GM12878 (cell line): ENCODE data around the gene ATP2A3.

Source experiments
- EGR1 ChIP-seq, 2 experiments: IDR thresholded peaks; 1 replicate in 1 of 2; 2 replicates in 1 of 2; pipeline ENCODE4 v1.6.1; 2011 to 2012; ENCODE audit warnings: low read depth in 2 of 2, low read length in 2 of 2, borderline replicate concordance in 1 of 2, mild to moderate bottlenecking in 1 of 2, moderate library complexity in 1 of 2
- POLR2AphosphoS5 ChIP-seq: IDR thresholded peaks from 2 replicates; pipeline ENCODE4 v1.6.1; 2011; ENCODE audit warnings: mild to moderate bottlenecking, low read length, inconsistent platforms
- SIX5 ChIP-seq: IDR thresholded peaks from 2 replicates; pipeline ENCODE4 v1.6.1; 2011; ENCODE audit warnings: mild to moderate bottlenecking, low read depth, low read length, moderate library complexity; ENCODE audit not compliant: severe bottlenecking
- SMC3 ChIP-seq: IDR thresholded peaks from 2 replicates; pipeline ENCODE4 v1.6.1; 2011; ENCODE audit warnings: low read length, improper control_type of control experiment, borderline replicate concordance
- YBX1 ChIP-seq: fragments of 450-650 bp; IDR thresholded peaks from 2 replicates; pipeline ENCODE4 v1.6.1; 2016; ENCODE audit warnings: antibody characterized with exemption
- TF ChIP-seq, protein P1 (sequence below): fragments of 450-650 bp; IDR thresholded peaks from 2 replicates; pipeline ENCODE4 v1.6.1; 2016; ENCODE audit warnings: mild to moderate bottlenecking
- TF ChIP-seq, protein P2 (sequence below), 3 experiments: IDR thresholded peaks in 2 of 3; conservative IDR thresholded peaks in 1 of 3; 2 replicates each; pipeline ENCODE4 v1.5.1; 2011; ENCODE audit warnings: low read depth in 3 of 3, low read length in 3 of 3, mild to moderate bottlenecking in 3 of 3, control low read depth in 2 of 3, moderate library complexity in 2 of 3, inconsistent platforms in 1 of 3, mixed read lengths in 1 of 3; ENCODE audit not compliant: control insufficient read depth in 2 of 3, insufficient read depth in 1 of 3; ENCODE audit errors: extremely low read depth in 1 of 3

DNA sequence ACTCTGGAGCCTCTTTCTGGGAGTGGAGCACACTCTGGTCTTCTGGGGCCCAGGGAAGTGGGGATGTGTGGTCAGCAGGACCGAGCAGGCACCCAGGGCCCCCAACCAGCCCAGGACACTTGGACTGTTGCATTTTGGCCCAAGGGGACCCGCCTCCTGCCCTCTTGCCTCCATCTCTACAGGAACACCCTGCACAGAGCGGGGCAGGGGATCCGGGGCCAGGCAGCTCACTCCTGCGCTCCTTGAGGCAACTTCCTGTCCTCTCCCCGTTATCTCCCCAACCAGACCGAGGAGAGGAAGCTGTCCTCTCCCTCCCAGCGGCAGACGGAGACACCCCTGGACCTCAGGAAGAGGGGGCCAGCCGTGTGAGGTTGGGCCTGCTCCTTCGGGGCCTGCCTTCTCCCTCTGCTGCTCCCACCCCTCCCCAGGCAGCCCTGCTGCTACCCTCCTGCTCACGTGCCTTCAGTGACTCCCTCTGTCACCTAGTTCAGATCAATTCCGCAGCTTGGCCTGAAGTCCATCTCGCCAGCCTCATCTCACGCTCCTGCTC, 10.0 kb upstream of the ATP2A3 start:
- TF ChIP-seq EGR1 (IDR thresholded peaks at IDR 0.05; ENCODE audit: borderline replicate concordance in 1 of 2, low read depth in 2 of 2, low read length in 2 of 2) (no peak), SMC3 (no peak), POLR2AphosphoS5 (no peak), SIX5 (no peak), YBX1 (no peak)
- TF ChIP-seq, protein P1, sequence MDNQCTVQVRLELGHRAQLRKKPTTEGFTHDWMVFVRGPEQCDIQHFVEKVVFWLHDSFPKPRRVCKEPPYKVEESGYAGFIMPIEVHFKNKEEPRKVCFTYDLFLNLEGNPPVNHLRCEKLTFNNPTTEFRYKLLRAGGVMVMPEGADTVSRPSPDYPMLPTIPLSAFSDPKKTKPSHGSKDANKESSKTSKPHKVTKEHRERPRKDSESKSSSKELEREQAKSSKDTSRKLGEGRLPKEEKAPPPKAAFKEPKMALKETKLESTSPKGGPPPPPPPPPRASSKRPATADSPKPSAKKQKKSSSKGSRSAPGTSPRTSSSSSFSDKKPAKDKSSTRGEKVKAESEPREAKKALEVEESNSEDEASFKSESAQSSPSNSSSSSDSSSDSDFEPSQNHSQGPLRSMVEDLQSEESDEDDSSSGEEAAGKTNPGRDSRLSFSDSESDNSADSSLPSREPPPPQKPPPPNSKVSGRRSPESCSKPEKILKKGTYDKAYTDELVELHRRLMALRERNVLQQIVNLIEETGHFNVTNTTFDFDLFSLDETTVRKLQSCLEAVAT = no peak
- TF ChIP-seq, protein P2, sequence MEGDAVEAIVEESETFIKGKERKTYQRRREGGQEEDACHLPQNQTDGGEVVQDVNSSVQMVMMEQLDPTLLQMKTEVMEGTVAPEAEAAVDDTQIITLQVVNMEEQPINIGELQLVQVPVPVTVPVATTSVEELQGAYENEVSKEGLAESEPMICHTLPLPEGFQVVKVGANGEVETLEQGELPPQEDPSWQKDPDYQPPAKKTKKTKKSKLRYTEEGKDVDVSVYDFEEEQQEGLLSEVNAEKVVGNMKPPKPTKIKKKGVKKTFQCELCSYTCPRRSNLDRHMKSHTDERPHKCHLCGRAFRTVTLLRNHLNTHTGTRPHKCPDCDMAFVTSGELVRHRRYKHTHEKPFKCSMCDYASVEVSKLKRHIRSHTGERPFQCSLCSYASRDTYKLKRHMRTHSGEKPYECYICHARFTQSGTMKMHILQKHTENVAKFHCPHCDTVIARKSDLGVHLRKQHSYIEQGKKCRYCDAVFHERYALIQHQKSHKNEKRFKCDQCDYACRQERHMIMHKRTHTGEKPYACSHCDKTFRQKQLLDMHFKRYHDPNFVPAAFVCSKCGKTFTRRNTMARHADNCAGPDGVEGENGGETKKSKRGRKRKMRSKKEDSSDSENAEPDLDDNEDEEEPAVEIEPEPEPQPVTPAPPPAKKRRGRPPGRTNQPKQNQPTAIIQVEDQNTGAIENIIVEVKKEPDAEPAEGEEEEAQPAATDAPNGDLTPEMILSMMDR (IDR thresholded peaks at IDR 0.05 in 2 of 3, conservative IDR thresholded peaks at IDR 0.05 in 1 of 3; ENCODE audit: control insufficient read depth in 2 of 3, extremely low read depth in 1 of 3, insufficient read depth in 1 of 3, low read depth in 3 of 3, low read length in 3 of 3) = no peak
